GM12874 (cell line): ENCODE measurements around the gene COG5.

Experiments used
- CTCF ChIP-seq: IDR thresholded peaks from 2 replicates; pipeline ENCODE4 v1.5.1; 2011; ENCODE audit warnings: low read depth, mild to moderate bottlenecking, control low read depth, low read length, moderate library complexity; ENCODE audit not compliant: insufficient read depth

The COG5 gene

GRCh38 chr7:107158028-107158427, 405.7 kb downstream of the COG5 start:
- no peak for TF ChIP-seq CTCF

- no peak for TF ChIP-seq CTCF
These were observed 406.6 kb downstream of the COG5 start for GRCh38 chr7:107157091-107157490.

- no peak for TF ChIP-seq CTCF
These were observed 408.9 kb downstream of the COG5 start for GRCh38 chr7:107154826-107155225.

GRCh38 chr7:107152011-107152410, 411.7 kb downstream of the COG5 start:
- TF ChIP-seq CTCF, result no peak
